ENCODE results near the gene ARHGEF18.

GRCh38 chr19:7346488-7346971 is 2.2 kb upstream of the ARHGEF18 start:
- TF ChIP-seq CTCF (IDR thresholded peaks at IDR 0.05; ENCODE audit: poor library complexity, severe bottlenecking), result no peak
- TF ChIP-seq POLR2AphosphoS5 (IDR thresholded peaks at IDR 0.05), result no peak
- TF ChIP-seq REST (IDR thresholded peaks at IDR 0.05; ENCODE audit: borderline replicate concordance), result no peak
- TF ChIP-seq EZH2 (IDR thresholded peaks at IDR 0.05; ENCODE audit: borderline replicate concordance, insufficient read depth, low read length, poor library complexity, severe bottlenecking), result no peak
- no peak for TF ChIP-seq TAF1 (IDR thresholded peaks at IDR 0.05; ENCODE audit: low read depth)
